Mesothelial cell of epicardium (in vitro differentiated cells): ENCODE data around the gene CDX1. TPM values are rescaled to one million over a fixed set of nuclear protein-coding genes. Genes with fewer than 3 reads are reported as not detected.

Source experiments
- DNase-seq, 2 experiments: peaks; one replicate each; pipeline ENCODE4 v3.0.0; 2021; ENCODE audit warnings: low spot score in 2 of 2; ENCODE audit not compliant: unreplicated experiment in 2 of 2
- H3K27ac Mint-ChIP-seq: 2 replicates; pipeline ENCODE4 v1.8.0; 2021; ENCODE audit warnings: mixed read lengths
- H3K27me3 Mint-ChIP-seq: 2 replicates; pipeline ENCODE4 v1.8.0; 2021; ENCODE audit warnings: low read depth, mixed read lengths
- H3K36me3 Mint-ChIP-seq: 2 replicates; pipeline ENCODE4 v1.8.0; 2021; ENCODE audit warnings: mixed read lengths
- H3K4me1 Mint-ChIP-seq: 2 replicates; pipeline ENCODE4 v1.8.0; 2021; ENCODE audit warnings: mixed read lengths
- H3K4me3 Mint-ChIP-seq: 2 replicates; pipeline ENCODE4 v1.8.0; 2021; ENCODE audit warnings: mild to moderate bottlenecking, moderate library complexity, mixed read lengths
- H3K9me3 Mint-ChIP-seq: 2 replicates; pipeline ENCODE4 v1.8.0; 2021; ENCODE audit warnings: mixed read lengths
- CTCF ChIP-seq: fragments of 200-600 bp; sonication (generic); IDR thresholded peaks from one replicate; pipeline ENCODE4 v1.5.0; 2021; ENCODE audit warnings: antibody characterized with exemption; ENCODE audit not compliant: unreplicated experiment
- total RNA-seq: library from RNA; stranded (reverse); gene quantifications from 3 replicates; pipeline ENCODE4 v1.2.1, GENCODE V29; 2021

Gene CDX1
- total RNA-seq, 1 donor from 2014 or later = 0.51 TPM

DNA sequence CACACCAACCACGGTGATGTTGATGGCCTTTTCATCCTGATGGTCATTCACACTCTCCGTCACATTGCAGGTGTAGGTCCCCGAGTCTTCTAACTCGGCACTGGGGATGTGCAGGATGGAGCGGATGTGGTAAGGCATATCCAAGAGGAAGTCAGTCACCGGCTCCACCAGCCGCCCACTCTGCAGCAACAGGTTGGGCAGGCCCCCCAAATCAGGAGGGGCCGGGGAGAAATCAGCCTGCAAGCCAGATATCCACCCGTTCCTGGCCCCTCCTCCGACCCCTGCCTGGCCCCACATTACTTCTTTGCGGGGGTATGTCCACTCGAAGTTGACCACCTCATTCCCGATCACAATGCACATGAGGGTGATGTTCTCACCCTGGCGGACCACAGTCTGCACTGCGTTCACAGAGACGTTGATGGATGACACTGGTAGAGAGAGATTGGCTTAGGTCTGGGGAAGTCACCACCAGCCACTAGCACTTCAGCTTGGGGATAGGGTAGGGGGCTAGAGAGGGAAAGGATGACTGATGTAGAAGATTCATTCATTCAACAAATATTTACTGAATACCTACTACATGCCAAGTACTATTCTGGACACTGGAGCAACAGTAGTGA lies 32.9 kb upstream of the CDX1 start:
- Mint-ChIP-seq H3K36me3 (peaks cover 4% of the 10 kb centered on the region), H3K27ac (no peak overlapping the region), H3K4me1 (peaks cover 22% of the 10 kb centered on the region), H3K27me3 (no peaks in the 10 kb centered on the region), H3K4me3 (no peak overlapping the region), H3K9me3 (no peaks in the 10 kb centered on the region)
- no peak for DNase-seq
- no peak for TF ChIP-seq CTCF

- Mint-ChIP-seq H3K27me3 (no peaks in the 10 kb centered on the region), H3K36me3 (peaks cover 3% of the 10 kb centered on the region)
Observed at GRCh38 chr5:150134198-150134588, 32.4 kb upstream of the CDX1 start.

GRCh38 chr5:150135557-150136304 lies 30.8 kb upstream of the CDX1 start:
- Mint-ChIP-seq H3K4me1 (peaks cover 37% of the 10 kb centered on the region), H3K27me3 (no peaks in the 10 kb centered on the region), H3K36me3 (peaks cover 3% of the 10 kb centered on the region), H3K9me3 (no peaks in the 10 kb centered on the region), H3K27ac (peak overlapping the region; percentile 84), H3K4me3 (no peak overlapping the region)
- DNase-seq = no peak
- TF ChIP-seq CTCF = no peak

More at GRCh38 chr5:150134198-150134588, 32.4 kb upstream of the CDX1 start:
- Mint-ChIP-seq H3K9me3 (no peaks in the 10 kb centered on the region), H3K4me3 (no peak overlapping the region), H3K27ac (no peak overlapping the region), H3K4me1 (peaks cover 27% of the 10 kb centered on the region)
- no peak for TF ChIP-seq CTCF
- no peak for DNase-seq

- DNase-seq = no peak
- Mint-ChIP-seq H3K4me3 (no peak overlapping the region), H3K27ac (peak overlapping the region; percentile 84), H3K27me3 (no peaks in the 10 kb centered on the region), H3K4me1 (peaks cover 45% of the 10 kb centered on the region), H3K36me3 (peaks cover 3% of the 10 kb centered on the region), H3K9me3 (no peaks in the 10 kb centered on the region)
- TF ChIP-seq CTCF = no peak
Observed at GRCh38 chr5:150136305-150137167, 30.0 kb upstream of the CDX1 start.

DNA sequence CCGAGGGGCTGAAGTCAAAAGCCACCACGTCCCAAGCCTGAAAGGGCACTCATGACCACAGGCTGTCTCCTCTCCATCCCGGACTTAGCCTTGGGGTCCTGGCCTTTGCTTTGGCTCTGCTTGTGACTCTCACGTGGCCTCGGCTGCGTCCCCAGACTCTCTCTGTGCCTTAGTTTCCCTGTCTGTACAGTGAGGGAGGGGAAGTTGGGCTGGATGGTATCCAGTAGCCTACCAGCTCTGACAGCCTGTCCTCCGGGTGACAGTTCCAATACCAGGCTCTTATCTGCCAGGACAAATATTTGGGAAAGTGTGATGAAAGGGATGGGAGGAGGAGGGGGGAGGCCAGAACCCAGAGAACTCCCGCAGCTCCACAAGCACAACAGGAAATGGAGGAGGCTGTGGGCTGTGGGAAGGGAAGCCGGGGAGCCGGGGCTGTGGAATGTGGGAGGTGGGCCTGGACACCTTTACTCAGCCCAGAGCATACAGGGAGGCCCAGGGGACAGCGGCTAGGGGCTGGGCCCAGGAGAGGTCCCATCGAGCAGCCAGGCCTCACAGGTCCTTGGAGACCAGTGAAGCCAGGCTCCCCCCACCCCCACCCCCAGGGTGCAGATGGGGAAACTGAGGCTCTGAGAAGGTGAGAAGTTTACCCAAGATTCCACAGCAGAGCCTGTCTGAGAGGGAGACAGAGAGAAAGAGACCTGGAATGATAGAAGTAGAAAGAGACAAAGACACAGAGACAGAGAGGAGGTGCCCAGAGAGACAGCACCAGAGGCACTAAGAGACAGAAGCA lies 29.2 kb upstream of the CDX1 start:
- H3K9me3 Mint-ChIP-seq = no peaks in the 10 kb centered on the region
- TF ChIP-seq CTCF = no peak
- H3K27me3 Mint-ChIP-seq = no peaks in the 10 kb centered on the region
- H3K27ac Mint-ChIP-seq = peak overlapping the region; percentile 92
- DNase-seq = no peak
- peaks cover 50% of the 10 kb centered on the region for H3K4me1 Mint-ChIP-seq
- peaks cover 2% of the 10 kb centered on the region for H3K36me3 Mint-ChIP-seq
- peak overlapping the region; percentile 20 for H3K4me3 Mint-ChIP-seq
